Measurements from ENCODE around the gene MTA1. TPM values are rescaled to one million over a fixed set of nuclear protein-coding genes. Genes with fewer than 3 reads are reported as not detected.

MTA1 gene
- total and polyA plus RNA-seq, 2 of the 8 experiments (the other 6 are each of a cell fraction or from before 2014, with no cell fraction given): 73.9 to 221 TPM

DNA sequence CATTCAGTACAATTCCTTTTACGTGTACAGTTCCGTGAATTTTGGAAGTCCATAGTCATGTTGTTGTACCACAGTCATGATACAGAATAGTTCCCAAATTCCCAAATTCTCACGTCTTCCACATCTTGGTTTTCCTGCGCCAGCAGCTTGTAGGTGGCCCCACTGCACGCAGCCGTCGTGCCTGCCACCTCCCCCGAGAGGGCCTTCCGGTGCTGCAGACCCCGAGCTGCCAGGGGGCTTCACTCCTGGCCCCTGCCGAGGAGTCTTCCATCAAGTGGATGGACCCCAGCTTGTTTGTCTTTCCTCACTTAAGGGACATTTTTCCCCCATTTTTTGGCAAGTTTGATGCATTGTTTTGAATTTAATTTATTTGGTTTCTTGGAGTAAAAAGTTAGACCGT, 16.8 kb downstream of the MTA1 start (continued):
- TF ChIP-seq, protein P1, sequence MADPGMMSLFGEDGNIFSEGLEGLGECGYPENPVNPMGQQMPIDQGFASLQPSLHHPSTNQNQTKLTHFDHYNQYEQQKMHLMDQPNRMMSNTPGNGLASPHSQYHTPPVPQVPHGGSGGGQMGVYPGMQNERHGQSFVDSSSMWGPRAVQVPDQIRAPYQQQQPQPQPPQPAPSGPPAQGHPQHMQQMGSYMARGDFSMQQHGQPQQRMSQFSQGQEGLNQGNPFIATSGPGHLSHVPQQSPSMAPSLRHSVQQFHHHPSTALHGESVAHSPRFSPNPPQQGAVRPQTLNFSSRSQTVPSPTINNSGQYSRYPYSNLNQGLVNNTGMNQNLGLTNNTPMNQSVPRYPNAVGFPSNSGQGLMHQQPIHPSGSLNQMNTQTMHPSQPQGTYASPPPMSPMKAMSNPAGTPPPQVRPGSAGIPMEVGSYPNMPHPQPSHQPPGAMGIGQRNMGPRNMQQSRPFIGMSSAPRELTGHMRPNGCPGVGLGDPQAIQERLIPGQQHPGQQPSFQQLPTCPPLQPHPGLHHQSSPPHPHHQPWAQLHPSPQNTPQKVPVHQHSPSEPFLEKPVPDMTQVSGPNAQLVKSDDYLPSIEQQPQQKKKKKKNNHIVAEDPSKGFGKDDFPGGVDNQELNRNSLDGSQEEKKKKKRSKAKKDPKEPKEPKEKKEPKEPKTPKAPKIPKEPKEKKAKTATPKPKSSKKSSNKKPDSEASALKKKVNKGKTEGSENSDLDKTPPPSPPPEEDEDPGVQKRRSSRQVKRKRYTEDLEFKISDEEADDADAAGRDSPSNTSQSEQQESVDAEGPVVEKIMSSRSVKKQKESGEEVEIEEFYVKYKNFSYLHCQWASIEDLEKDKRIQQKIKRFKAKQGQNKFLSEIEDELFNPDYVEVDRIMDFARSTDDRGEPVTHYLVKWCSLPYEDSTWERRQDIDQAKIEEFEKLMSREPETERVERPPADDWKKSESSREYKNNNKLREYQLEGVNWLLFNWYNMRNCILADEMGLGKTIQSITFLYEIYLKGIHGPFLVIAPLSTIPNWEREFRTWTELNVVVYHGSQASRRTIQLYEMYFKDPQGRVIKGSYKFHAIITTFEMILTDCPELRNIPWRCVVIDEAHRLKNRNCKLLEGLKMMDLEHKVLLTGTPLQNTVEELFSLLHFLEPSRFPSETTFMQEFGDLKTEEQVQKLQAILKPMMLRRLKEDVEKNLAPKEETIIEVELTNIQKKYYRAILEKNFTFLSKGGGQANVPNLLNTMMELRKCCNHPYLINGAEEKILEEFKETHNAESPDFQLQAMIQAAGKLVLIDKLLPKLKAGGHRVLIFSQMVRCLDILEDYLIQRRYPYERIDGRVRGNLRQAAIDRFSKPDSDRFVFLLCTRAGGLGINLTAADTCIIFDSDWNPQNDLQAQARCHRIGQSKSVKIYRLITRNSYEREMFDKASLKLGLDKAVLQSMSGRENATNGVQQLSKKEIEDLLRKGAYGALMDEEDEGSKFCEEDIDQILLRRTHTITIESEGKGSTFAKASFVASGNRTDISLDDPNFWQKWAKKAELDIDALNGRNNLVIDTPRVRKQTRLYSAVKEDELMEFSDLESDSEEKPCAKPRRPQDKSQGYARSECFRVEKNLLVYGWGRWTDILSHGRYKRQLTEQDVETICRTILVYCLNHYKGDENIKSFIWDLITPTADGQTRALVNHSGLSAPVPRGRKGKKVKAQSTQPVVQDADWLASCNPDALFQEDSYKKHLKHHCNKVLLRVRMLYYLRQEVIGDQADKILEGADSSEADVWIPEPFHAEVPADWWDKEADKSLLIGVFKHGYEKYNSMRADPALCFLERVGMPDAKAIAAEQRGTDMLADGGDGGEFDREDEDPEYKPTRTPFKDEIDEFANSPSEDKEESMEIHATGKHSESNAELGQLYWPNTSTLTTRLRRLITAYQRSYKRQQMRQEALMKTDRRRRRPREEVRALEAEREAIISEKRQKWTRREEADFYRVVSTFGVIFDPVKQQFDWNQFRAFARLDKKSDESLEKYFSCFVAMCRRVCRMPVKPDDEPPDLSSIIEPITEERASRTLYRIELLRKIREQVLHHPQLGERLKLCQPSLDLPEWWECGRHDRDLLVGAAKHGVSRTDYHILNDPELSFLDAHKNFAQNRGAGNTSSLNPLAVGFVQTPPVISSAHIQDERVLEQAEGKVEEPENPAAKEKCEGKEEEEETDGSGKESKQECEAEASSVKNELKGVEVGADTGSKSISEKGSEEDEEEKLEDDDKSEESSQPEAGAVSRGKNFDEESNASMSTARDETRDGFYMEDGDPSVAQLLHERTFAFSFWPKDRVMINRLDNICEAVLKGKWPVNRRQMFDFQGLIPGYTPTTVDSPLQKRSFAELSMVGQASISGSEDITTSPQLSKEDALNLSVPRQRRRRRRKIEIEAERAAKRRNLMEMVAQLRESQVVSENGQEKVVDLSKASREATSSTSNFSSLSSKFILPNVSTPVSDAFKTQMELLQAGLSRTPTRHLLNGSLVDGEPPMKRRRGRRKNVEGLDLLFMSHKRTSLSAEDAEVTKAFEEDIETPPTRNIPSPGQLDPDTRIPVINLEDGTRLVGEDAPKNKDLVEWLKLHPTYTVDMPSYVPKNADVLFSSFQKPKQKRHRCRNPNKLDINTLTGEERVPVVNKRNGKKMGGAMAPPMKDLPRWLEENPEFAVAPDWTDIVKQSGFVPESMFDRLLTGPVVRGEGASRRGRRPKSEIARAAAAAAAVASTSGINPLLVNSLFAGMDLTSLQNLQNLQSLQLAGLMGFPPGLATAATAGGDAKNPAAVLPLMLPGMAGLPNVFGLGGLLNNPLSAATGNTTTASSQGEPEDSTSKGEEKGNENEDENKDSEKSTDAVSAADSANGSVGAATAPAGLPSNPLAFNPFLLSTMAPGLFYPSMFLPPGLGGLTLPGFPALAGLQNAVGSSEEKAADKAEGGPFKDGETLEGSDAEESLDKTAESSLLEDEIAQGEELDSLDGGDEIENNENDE (IDR thresholded peaks at IDR 0.05; ENCODE audit: insufficient replicate concordance, low read length): no peak
- TF ChIP-seq SP4 (IDR thresholded peaks at IDR 0.05; ENCODE audit: low read length): no peak

All from H1 (cell line).